Left ventricle myocardium inferior (tissue), 1 donor: Measurements from ENCODE around the gene ADCY10. TPM values are rescaled to one million over a fixed set of nuclear protein-coding genes. Genes with fewer than 3 reads are reported as not detected.
"Not testable (repeated sequence)": the region's sequence is repeated elsewhere in the genome, so short reads cannot be mapped to it uniquely, and the experiment has no call there.

Experiments
- DNase-seq: peaks from one replicate; pipeline ENCODE4 v3.0.0-alpha.2; 2020
- H3K27ac ChIP-seq: fragments of 200-600 bp; replicated peaks from 2 replicates; pipeline ENCODE4 v1.8.0; 2021
- H3K27me3 ChIP-seq: fragments of 200-600 bp; 2 replicates; pipeline ENCODE4 v1.8.0; 2021; ENCODE audit warnings: low read depth
- H3K36me3 ChIP-seq: fragments of 200-600 bp; 2 replicates; pipeline ENCODE4 v1.8.0; 2021
- H3K4me1 ChIP-seq: fragments of 200-600 bp; 2 replicates; pipeline ENCODE4 v1.8.0; 2021
- H3K4me3 ChIP-seq: fragments of 200-600 bp; 2 replicates; pipeline ENCODE4 v1.8.0; 2021; ENCODE audit warnings: mild to moderate bottlenecking, moderate library complexity
- H3K9me3 ChIP-seq: fragments of 200-600 bp; replicated peaks from 2 replicates; pipeline ENCODE4 v1.8.0; 2021
- CTCF ChIP-seq: fragments of 200-600 bp; IDR thresholded peaks from 2 replicates; pipeline ENCODE4 v1.8.0; 2021; ENCODE audit warnings: antibody characterized with exemption, mild to moderate bottlenecking, borderline replicate concordance
- intact Hi-C: fragments of 100-400 bp; cut with micrococcal nuclease; formaldehyde crosslinking; loops from one replicate; pipeline ENCODE4 v1.11.0; 2022
- total RNA-seq: library from RNA; stranded (reverse); fragmentation: NEBNext Ultra II Directional; extraction: Animal tissue kit (Norgen Biotek cat#: 25700); gene quantifications from one replicate; pipeline ENCODE4 v1.2.1, GENCODE V29; 2021
- donor health status: DM: no; HTN: yes; CAD: no; lungs with severe emphysema.

Gene ADCY10
- total RNA-seq, 1 donor from 2014 or later = 0.22 TPM

GRCh38 chr1:167832693-167833092 lies 81.2 kb downstream of the ADCY10 start:
- no peak for DNase-seq
- H3K4me1 ChIP-seq = no peaks in the 10 kb centered on the region
- H3K9me3 ChIP-seq = no peaks in the 10 kb centered on the region
- intact Hi-C loops = no loop called here
- H3K4me3 ChIP-seq = no peak overlapping the region
- no peaks in the 10 kb centered on the region for H3K36me3 ChIP-seq
- no peaks in the 10 kb centered on the region for H3K27me3 ChIP-seq
- no peak overlapping the region for H3K27ac ChIP-seq
- TF ChIP-seq CTCF = no peak

DNA sequence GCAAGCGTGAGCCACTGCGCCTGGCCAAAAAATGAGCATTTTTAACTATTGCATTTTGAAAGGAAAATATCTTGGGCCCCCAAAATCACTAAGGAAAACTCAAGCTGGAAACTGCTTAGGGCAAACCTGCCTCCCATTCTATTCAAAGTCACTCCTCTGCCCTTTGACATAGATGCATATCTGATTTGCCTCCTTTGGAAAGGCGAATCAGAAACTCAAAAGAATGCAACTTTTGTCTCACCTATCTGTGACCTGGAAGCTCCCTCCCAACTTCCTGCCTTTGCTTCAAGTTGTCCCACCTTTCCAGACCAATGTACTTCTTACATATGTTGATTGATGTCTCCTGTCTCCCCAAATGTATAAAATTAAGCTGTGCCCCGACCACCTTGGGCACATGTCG lies 83.3 kb downstream of the ADCY10 start:
- H3K4me1 ChIP-seq, H3K36me3 ChIP-seq, DNase-seq, H3K4me3 ChIP-seq, H3K27ac ChIP-seq, H3K27me3 ChIP-seq, H3K9me3 ChIP-seq, intact Hi-C loops: not testable (repeated sequence)

- H3K4me3 ChIP-seq = no peak overlapping the region
- H3K9me3 ChIP-seq = no peaks in the 10 kb centered on the region
- H3K27ac ChIP-seq = no peak overlapping the region
- H3K36me3 ChIP-seq = no peaks in the 10 kb centered on the region
- DNase-seq = no peak
- no peaks in the 10 kb centered on the region for H3K27me3 ChIP-seq
- TF ChIP-seq CTCF = no peak
- intact Hi-C loops = no loop called here
- H3K4me1 ChIP-seq = no peaks in the 10 kb centered on the region
Observed at GRCh38 chr1:167829868-167830267, 84.1 kb downstream of the ADCY10 start.

DNA sequence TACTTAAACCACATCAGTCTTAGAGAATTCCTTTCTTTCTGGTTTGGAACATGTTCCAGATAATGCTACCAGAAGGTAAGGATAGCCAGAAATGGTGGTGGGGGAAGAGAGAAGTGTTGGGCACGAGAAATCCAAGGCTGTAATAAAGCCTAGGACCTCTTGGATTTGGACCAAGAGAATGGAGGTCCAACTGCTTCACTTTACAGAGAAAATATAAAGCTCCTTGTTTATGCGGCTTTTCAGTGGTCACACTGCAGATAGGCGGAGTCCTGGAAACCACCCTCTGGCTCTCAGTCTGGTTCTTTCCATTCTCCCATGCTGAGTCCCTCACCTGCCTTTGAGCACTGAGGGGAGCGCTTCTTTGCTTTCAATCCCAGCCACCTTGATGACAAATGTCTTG lies 87.8 kb downstream of the ADCY10 start:
- Histone ChIP-seq H3K27me3 (no peaks in the 10 kb centered on the region), H3K4me3 (no peak overlapping the region), H3K36me3 (no peaks in the 10 kb centered on the region), H3K4me1 (no peaks in the 10 kb centered on the region), H3K27ac (no peak overlapping the region), H3K9me3 (no peaks in the 10 kb centered on the region)
- intact Hi-C loops = no loop called here
- TF ChIP-seq CTCF = no peak
- DNase-seq = no peak

- peaks cover 1% of the 10 kb centered on the region for H3K4me1 ChIP-seq
- intact Hi-C loops = no loop called here
- H3K4me3 ChIP-seq = no peak overlapping the region
- H3K36me3 ChIP-seq = no peaks in the 10 kb centered on the region
- no peaks in the 10 kb centered on the region for H3K27me3 ChIP-seq
- no peak overlapping the region for H3K27ac ChIP-seq
- no peaks in the 10 kb centered on the region for H3K9me3 ChIP-seq
- no peak for DNase-seq
- no peak for TF ChIP-seq CTCF
Observed at GRCh38 chr1:167825419-167826079, 88.4 kb downstream of the ADCY10 start.

- Histone ChIP-seq H3K27me3 (no peaks in the 10 kb centered on the region), H3K9me3 (no peaks in the 10 kb centered on the region), H3K36me3 (no peaks in the 10 kb centered on the region), H3K4me1 (peaks cover 5% of the 10 kb centered on the region), H3K27ac (no peak overlapping the region), H3K4me3 (no peak overlapping the region)
- DNase-seq = no peak
- no peak for TF ChIP-seq CTCF
- intact Hi-C loops = no loop called here
Observed at GRCh38 chr1:167824163-167824794, 89.7 kb downstream of the ADCY10 start.
